Endodermal cell (in vitro differentiated cells): ENCODE measurements around the gene GPR137B. TPM values are rescaled to one million over a fixed set of nuclear protein-coding genes. Genes with fewer than 3 reads are reported as not detected.

Source experiments
- DNase-seq: peaks from one replicate; pipeline ENCODE4 v3.0.0-alpha.2; 2017
- H3K27ac ChIP-seq: 2 replicates; pipeline ENCODE4 v1.5.1; 2013; ENCODE audit warnings: mild to moderate bottlenecking, low read depth, low read length, moderate library complexity
- H3K27me3 ChIP-seq: 2 replicates; pipeline ENCODE4 v1.6.1; 2013; ENCODE audit warnings: mild to moderate bottlenecking, low read length, moderate library complexity; ENCODE audit not compliant: insufficient read depth, control insufficient read depth, poor library complexity, severe bottlenecking
- H3K36me3 ChIP-seq: 2 replicates; pipeline ENCODE4 v1.7.0; 2013; ENCODE audit warnings: mild to moderate bottlenecking, low read length, moderate library complexity; ENCODE audit not compliant: control insufficient read depth, insufficient read depth
- H3K4me1 ChIP-seq: one replicate; pipeline ENCODE4 v1.7.0; 2013; ENCODE audit warnings: low read length; ENCODE audit not compliant: control insufficient read depth, insufficient read depth
- H3K4me3 ChIP-seq: 2 replicates; pipeline ENCODE4 v1.5.1; 2013; ENCODE audit warnings: mild to moderate bottlenecking, low read length, moderate library complexity
- H3K9ac ChIP-seq: 2 replicates; pipeline ENCODE4 v1.6.1; 2013; ENCODE audit warnings: mild to moderate bottlenecking, low read length, moderate library complexity; ENCODE audit not compliant: poor library complexity, severe bottlenecking; ENCODE audit errors: extremely low read depth
- H3K9me3 ChIP-seq: 2 replicates; pipeline ENCODE4 v1.6.1; 2013; ENCODE audit warnings: mild to moderate bottlenecking, low read length, moderate library complexity; ENCODE audit not compliant: control insufficient read depth
- H3K27ac Mint-ChIP-seq: 2 replicates; pipeline ENCODE4 v1.8.0; 2020; ENCODE audit warnings: mixed read lengths
- H3K27me3 Mint-ChIP-seq: 2 replicates; pipeline ENCODE4 v1.8.0; 2021; ENCODE audit warnings: mild to moderate bottlenecking, mixed read lengths; ENCODE audit not compliant: insufficient read depth
- H3K36me3 Mint-ChIP-seq: 2 replicates; pipeline ENCODE4 v1.8.0; 2020; ENCODE audit warnings: low read depth, mixed read lengths
- H3K4me1 Mint-ChIP-seq: 2 replicates; pipeline ENCODE4 v1.8.0; 2020; ENCODE audit warnings: mixed read lengths
- H3K4me3 Mint-ChIP-seq: 2 replicates; pipeline ENCODE4 v1.8.0; 2020; ENCODE audit warnings: mild to moderate bottlenecking, moderate library complexity, mixed read lengths
- H3K9me3 Mint-ChIP-seq: 2 replicates; pipeline ENCODE4 v1.8.0; 2020; ENCODE audit warnings: mild to moderate bottlenecking, mixed read lengths
- WGBS, 2 experiments: methylation state at CpG; one replicate each; pipeline versions ENCODE4 v1.1.5 to v1.1.7; 2013; ENCODE audit warnings: missing lambda C conversion rate in 2 of 2, mixed read lengths in 1 of 2; ENCODE audit not compliant: insufficient coverage in 1 of 2, insufficient read length in 1 of 2; 5-methylcytosine and 5-hydroxymethylcytosine counted together
- total RNA-seq, 2 donors: library from RNA; stranded (reverse); fragmentation: NEBNext Ultra II Directional in 1 of 2; extraction: Animal tissue kit (Norgen Biotek cat#: 25700) in 1 of 2; gene quantifications; 2 replicates in 1 of 2; 3 replicates in 1 of 2; pipeline ENCODE4 v1.2.1, GENCODE V29; 2021
- TF ChIP-seq, protein P1 (sequence below): fragments of 200-600 bp; sonication (generic); conservative IDR thresholded peaks from 2 replicates; pipeline ENCODE4 v1.5.0; 2021; ENCODE audit warnings: antibody characterized with exemption, mild to moderate bottlenecking

The GPR137B gene
- total RNA-seq, 2 donors from 2014 or later, result 2.8 to 6.7 TPM

GRCh38 chr1:236167154-236167553 lies 24.8 kb downstream of the GPR137B start:
- Histone ChIP-seq H3K27me3 (no peaks in the 10 kb centered on the region), H3K4me3 (no peak overlapping the region), H3K27ac (no peak overlapping the region), H3K4me1 (no peaks in the 10 kb centered on the region), H3K9ac (no peak overlapping the region), H3K36me3 (no peaks in the 10 kb centered on the region), H3K9me3 (peaks cover 4% of the 10 kb centered on the region)
- Mint-ChIP-seq H3K4me1 (no peaks in the 10 kb centered on the region), H3K4me3 (no peak overlapping the region), H3K9me3 (peaks cover 21% of the 10 kb centered on the region), H3K27me3 (peaks cover 5% of the 10 kb centered on the region), H3K27ac (no peak overlapping the region), H3K36me3 (peaks cover 7% of the 10 kb centered on the region)
- no peak for DNase-seq
- TF ChIP-seq, protein P1, sequence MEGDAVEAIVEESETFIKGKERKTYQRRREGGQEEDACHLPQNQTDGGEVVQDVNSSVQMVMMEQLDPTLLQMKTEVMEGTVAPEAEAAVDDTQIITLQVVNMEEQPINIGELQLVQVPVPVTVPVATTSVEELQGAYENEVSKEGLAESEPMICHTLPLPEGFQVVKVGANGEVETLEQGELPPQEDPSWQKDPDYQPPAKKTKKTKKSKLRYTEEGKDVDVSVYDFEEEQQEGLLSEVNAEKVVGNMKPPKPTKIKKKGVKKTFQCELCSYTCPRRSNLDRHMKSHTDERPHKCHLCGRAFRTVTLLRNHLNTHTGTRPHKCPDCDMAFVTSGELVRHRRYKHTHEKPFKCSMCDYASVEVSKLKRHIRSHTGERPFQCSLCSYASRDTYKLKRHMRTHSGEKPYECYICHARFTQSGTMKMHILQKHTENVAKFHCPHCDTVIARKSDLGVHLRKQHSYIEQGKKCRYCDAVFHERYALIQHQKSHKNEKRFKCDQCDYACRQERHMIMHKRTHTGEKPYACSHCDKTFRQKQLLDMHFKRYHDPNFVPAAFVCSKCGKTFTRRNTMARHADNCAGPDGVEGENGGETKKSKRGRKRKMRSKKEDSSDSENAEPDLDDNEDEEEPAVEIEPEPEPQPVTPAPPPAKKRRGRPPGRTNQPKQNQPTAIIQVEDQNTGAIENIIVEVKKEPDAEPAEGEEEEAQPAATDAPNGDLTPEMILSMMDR, result no peak
- 91 to 99% methylated on average over 7 of the region's 7 CpGs for WGBS, 2 experiments

GRCh38 chr1:236167578-236167977 lies 25.2 kb downstream of the GPR137B start:
- H3K9me3 Mint-ChIP-seq, result peaks cover 16% of the 10 kb centered on the region
- peaks cover 6% of the 10 kb centered on the region for H3K36me3 Mint-ChIP-seq
- TF ChIP-seq, protein P1, result no peak
- H3K9ac ChIP-seq, result no peak overlapping the region
- no peaks in the 10 kb centered on the region for H3K9me3 ChIP-seq
- WGBS, 2 experiments, result 84 to 100% methylated on average over 1 to 4 of the region's 4 CpGs
- H3K27ac Mint-ChIP-seq, result no peak overlapping the region
- H3K4me3 ChIP-seq, result no peak overlapping the region
- H3K27me3 ChIP-seq, result no peaks in the 10 kb centered on the region
- peaks cover 5% of the 10 kb centered on the region for H3K27me3 Mint-ChIP-seq
- no peaks in the 10 kb centered on the region for H3K4me1 Mint-ChIP-seq
- no peaks in the 10 kb centered on the region for H3K4me1 ChIP-seq
- no peak overlapping the region for H3K27ac ChIP-seq
- DNase-seq, result no peak
- H3K4me3 Mint-ChIP-seq, result no peak overlapping the region
- H3K36me3 ChIP-seq, result no peaks in the 10 kb centered on the region

DNA sequence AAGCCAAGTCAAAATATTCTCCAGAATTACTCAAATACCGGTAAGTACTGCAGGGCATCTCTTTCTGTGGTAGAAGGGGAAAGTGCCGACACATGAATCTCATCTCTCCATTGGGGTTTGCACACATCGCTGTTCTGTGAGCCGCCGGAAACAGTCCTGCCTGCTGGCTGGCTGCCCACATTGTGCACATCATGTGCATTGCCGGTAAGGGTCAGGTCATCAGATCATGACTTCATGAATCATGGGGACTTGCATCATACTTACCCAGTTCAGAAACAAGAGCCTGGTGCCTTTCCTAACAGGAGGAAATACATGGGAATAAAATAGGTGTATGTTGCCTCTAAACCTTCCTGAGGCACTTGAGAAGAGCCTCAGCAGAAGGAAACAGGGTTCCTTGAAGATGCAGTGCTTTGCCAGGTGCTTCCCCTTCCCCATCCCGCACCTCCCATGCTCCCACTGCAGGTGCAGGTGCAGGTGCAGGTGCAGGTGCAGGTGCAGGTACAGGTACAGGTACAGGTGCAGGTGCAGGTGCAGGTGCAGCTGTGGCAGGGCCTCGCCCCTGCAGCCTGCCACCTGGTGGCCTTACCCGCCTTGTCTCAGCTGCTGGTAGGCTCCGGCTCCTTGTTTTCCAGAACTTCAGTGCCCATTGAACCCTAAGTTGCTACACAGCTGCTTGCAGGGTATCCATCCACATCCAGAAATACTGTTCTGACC lies 26.5 kb downstream of the GPR137B start:
- Mint-ChIP-seq H3K27ac (no peak overlapping the region), H3K9me3 (peaks cover 3% of the 10 kb centered on the region), H3K4me1 (peaks cover 9% of the 10 kb centered on the region), H3K4me3 (no peak overlapping the region), H3K27me3 (peaks cover 3% of the 10 kb centered on the region), H3K36me3 (peaks cover 2% of the 10 kb centered on the region)
- Histone ChIP-seq H3K27me3 (no peaks in the 10 kb centered on the region), H3K9me3 (no peaks in the 10 kb centered on the region), H3K9ac (no peak overlapping the region), H3K36me3 (no peaks in the 10 kb centered on the region), H3K27ac (no peak overlapping the region), H3K4me1 (peaks cover 7% of the 10 kb centered on the region), H3K4me3 (no peak overlapping the region)
- TF ChIP-seq, protein P1, result peak; percentile 67
- WGBS, 2 experiments, result 95 to 98% methylated on average over 5 to 10 of the region's 10 CpGs
- peak; percentile 71 for DNase-seq
